K562 (cell line): ENCODE results near the gene DHX32. TPM values are rescaled to one million over a fixed set of nuclear protein-coding genes. Genes with fewer than 3 reads are reported as not detected.

Experiments used
- ATAC-seq: fragments of 200-7000 bp; cut with Tn5 transposase; 3 replicates; pipeline ENCODE4 v1.9.1; 2020; ENCODE audit warnings: moderate library complexity
- BruUV-seq: library from RNA; stranded (reverse); fragments of 400-500 nt; replicated peaks from 2 replicates; lab custom pipeline; 2021; lab: Mats Ljungman, UMichigan
- CTCF ChIA-PET: fragments of 300-600 bp; formaldehyde crosslinking; extraction: SDS; loops from one replicate; lab custom pipeline; 2021; ENCODE audit warnings: low intra/inter-chr PET ratio; lab: Yijun Ruan, JAX
- POLR2A ChIA-PET: fragments of 300-600, 350-650 bp; sonication (Branson Sonifier 250); formaldehyde crosslinking; extraction: SDS; loops from one replicate; lab custom pipeline; 2021; ENCODE audit warnings: antibody characterized with exemption, inconsistent platforms; lab: Yijun Ruan, JAX
- DNase-seq, 4 experiments: peaks; one replicate each; pipeline versions ENCODE4 v3.0.0 to v3.0.0-alpha.2; 2011 to 2018; ENCODE audit warnings: low spot score in 3 of 4, mixed read lengths in 3 of 4; ENCODE audit errors: extremely low read depth in 1 of 4
- FAIRE-seq: peaks from 2 replicates; lab custom pipeline; 2011; peaks lifted over from hg19 to GRCh38; lab: Jason Lieb, UNC
- H2AFZ ChIP-seq: 2 replicates; pipeline ENCODE4 v1.6.0; 2011; ENCODE audit warnings: low read depth, low read length, control low read depth, inconsistent platforms
- H3K27ac ChIP-seq: fragments of 200-600 bp; 3 replicates; pipeline ENCODE4 v1.8.0; 2011; ENCODE audit warnings: low read depth, mild to moderate bottlenecking, control low read depth, inconsistent platforms, low read length, moderate library complexity, mixed read lengths; ENCODE audit errors: extremely low read depth
- H3K27me3 ChIP-seq, 2 experiments: fragments of 300-600 bp in 1 of 2; 2 replicates in 1 of 2; 3 replicates in 1 of 2; pipeline versions ENCODE4 v1.6.0 to v1.8.0; 2011; ENCODE audit warnings: inconsistent platforms in 2 of 2, low read length in 2 of 2, mild to moderate bottlenecking in 1 of 2, mixed read lengths in 1 of 2, moderate library complexity in 1 of 2; ENCODE audit not compliant: control insufficient read depth in 2 of 2, insufficient read depth in 2 of 2
- H3K36me3 ChIP-seq: fragments of 300-600 bp; 3 replicates; pipeline ENCODE4 v1.8.0; 2011; ENCODE audit warnings: mild to moderate bottlenecking, low read length, inconsistent platforms; ENCODE audit not compliant: control insufficient read depth, insufficient read depth
- H3K4me1 ChIP-seq, 2 experiments: fragments of 200-600 bp in 1 of 2; replicated peaks in 1 of 2; 2 replicates in 1 of 2; 3 replicates in 1 of 2; pipeline versions ENCODE4 v1.5.1 to v1.8.0; 2011; ENCODE audit warnings: inconsistent platforms in 2 of 2, low read length in 2 of 2, mild to moderate bottlenecking in 1 of 2, mixed read lengths in 1 of 2, moderate library complexity in 1 of 2; ENCODE audit not compliant: control insufficient read depth in 2 of 2, insufficient read depth in 2 of 2
- H3K4me2 ChIP-seq: 2 replicates; pipeline ENCODE4 v1.6.1; 2011; ENCODE audit warnings: low read length, control low read depth, inconsistent platforms, mixed read lengths; ENCODE audit not compliant: insufficient read depth
- H3K4me3 ChIP-seq: fragments of 200-600 bp; sonication (generic), shearing (Covaris generic); 2 replicates; pipeline ENCODE4 v1.5.1; 2016; ENCODE audit warnings: control low read depth, inconsistent platforms
- H3K79me2 ChIP-seq: fragments of 200-600 bp; 3 replicates; pipeline ENCODE4 v1.8.0; 2011; ENCODE audit warnings: low read length, inconsistent platforms; ENCODE audit not compliant: control insufficient read depth, insufficient read depth
- H3K9ac ChIP-seq, 2 experiments: 2 replicates each; pipeline versions ENCODE4 v1.6.0 to v1.6.1; 2011; ENCODE audit warnings: low read depth in 2 of 2, low read length in 2 of 2, control low read depth in 1 of 2, inconsistent platforms in 1 of 2, mild to moderate bottlenecking in 1 of 2, mixed read lengths in 1 of 2; ENCODE audit not compliant: insufficient read depth in 1 of 2
- H3K9me1 ChIP-seq: one replicate; pipeline ENCODE4 v1.6.0; 2011; ENCODE audit warnings: inconsistent platforms, mild to moderate bottlenecking, low read length, moderate library complexity; ENCODE audit not compliant: control insufficient read depth, insufficient read depth
- H3K9me3 ChIP-seq: replicated peaks from 2 replicates; pipeline ENCODE4 v1.5.1; 2011; ENCODE audit warnings: low read depth, low read length, inconsistent platforms; ENCODE audit not compliant: control insufficient read depth, insufficient read depth
- H4K20me1 ChIP-seq: replicated peaks from 2 replicates; pipeline ENCODE4 v1.6.1; 2011; ENCODE audit warnings: low read length, inconsistent platforms, mixed read lengths; ENCODE audit not compliant: control insufficient read depth, insufficient read depth
- BACH1 ChIP-seq: fragments of 200-800 bp; sonication (Bioruptor generic); IDR thresholded peaks from 2 replicates; pipeline ENCODE4 v1.6.1; 2016; ENCODE audit warnings: missing genetic modification characterization, missing compliant biosample characterization
- CC2D1A ChIP-seq: fragments of 450-650 bp; IDR thresholded peaks from 2 replicates; pipeline ENCODE4 v1.6.1; 2017; ENCODE audit warnings: mild to moderate bottlenecking
- CCAR2 ChIP-seq: fragments of 200-400 bp; formaldehyde crosslinking; IDR thresholded peaks from 2 replicates; pipeline ENCODE4 v1.6.1; 2017; ENCODE audit warnings: mild to moderate bottlenecking, low read depth, low read length
- FUS ChIP-seq: fragments of 200-400 bp; formaldehyde crosslinking; optimal IDR thresholded peaks from 2 replicates; pipeline ENCODE3; 2017; ENCODE audit warnings: low read depth, low read length
- KDM2B ChIP-seq: fragments of 250-450 bp; sonication (Bioruptor Pico); IDR thresholded peaks from 2 replicates; pipeline ENCODE4 v1.8.0; 2021; ENCODE audit warnings: mild to moderate bottlenecking, moderate library complexity
- KLF16 ChIP-seq: IDR thresholded peaks from 2 replicates; pipeline ENCODE4 v1.6.1; 2016; ENCODE audit warnings: antibody characterized with exemption
- MCM7 ChIP-seq, 2 experiments: fragments of 450-650 bp; IDR thresholded peaks; 2 replicates each; pipeline ENCODE4 v1.6.1; 2016 to 2018
- MTA3 ChIP-seq: fragments of 450-650 bp; formaldehyde crosslinking; IDR thresholded peaks from 2 replicates; pipeline ENCODE4 v1.6.1; 2017; ENCODE audit warnings: mild to moderate bottlenecking, borderline replicate concordance
- NFIC ChIP-seq: fragments of 450-650 bp; IDR thresholded peaks from 2 replicates; pipeline ENCODE4 v1.6.1; 2017; ENCODE audit warnings: mild to moderate bottlenecking, inconsistent platforms
- POLR2A ChIP-seq: fragments of 450-650 bp; conservative IDR thresholded peaks from 2 replicates; pipeline ENCODE4 v1.6.1; 2016
- RBFOX2 ChIP-seq: fragments of 200-400 bp; formaldehyde crosslinking; IDR thresholded peaks from 2 replicates; pipeline ENCODE4 v1.6.1; 2017; ENCODE audit warnings: low read depth, mild to moderate bottlenecking, low read length, moderate library complexity
- TRIM24 ChIP-seq, 2 experiments: fragments of 450-650 bp; IDR thresholded peaks; 2 replicates each; pipeline ENCODE4 v1.6.1; 2016
- ZNF140 ChIP-seq: fragments of 250-450 bp; sonication (Bioruptor Pico); IDR thresholded peaks from 2 replicates; pipeline ENCODE4 v1.8.0; 2021; ENCODE audit warnings: moderate library complexity, mild to moderate bottlenecking, inconsistent platforms
- ZNF436 ChIP-seq: fragments of 250-450, 450-650 bp; sonication (Bioruptor Pico); formaldehyde crosslinking; IDR thresholded peaks from 2 replicates; pipeline ENCODE4 v1.7.0; 2020; ENCODE audit warnings: mild to moderate bottlenecking
- ZNF586 ChIP-seq: fragments of 450-650 bp; formaldehyde crosslinking; conservative IDR thresholded peaks from 2 replicates; pipeline ENCODE4 v1.4.0; 2020; ENCODE audit warnings: mild to moderate bottlenecking, moderate library complexity
- ZNF644 ChIP-seq: fragments of 200-800 bp; sonication (Bioruptor generic); IDR thresholded peaks from 2 replicates; pipeline ENCODE4 v1.6.1; 2016; ENCODE audit warnings: low read depth, missing genetic modification characterization, missing compliant biosample characterization
- ZNF76 ChIP-seq: fragments of 250-450 bp; sonication (Bioruptor Pico); IDR thresholded peaks from 2 replicates; pipeline ENCODE4 v1.4.0; 2020; ENCODE audit warnings: mild to moderate bottlenecking, moderate library complexity, borderline replicate concordance
- WGBS: fragments of 100-300 bp; shearing (Covaris generic); methylation state at CpG from one replicate; pipeline ENCODE4 v1.1.6; 2016; ENCODE audit warnings: low coverage, mixed read lengths; ENCODE audit not compliant: insufficient coverage; ENCODE audit errors: missing lambda C conversion rate; 5-methylcytosine and 5-hydroxymethylcytosine counted together
- in situ Hi-C: fragments of 300-500 bp; cut with MboI; formaldehyde crosslinking; loops from 4 replicates; pipeline ENCODE4 v1.15.0; 2018; ENCODE audit warnings: inconsistent platforms, mixed read lengths
- intact Hi-C: fragments of 100-400 bp; cut with micrococcal nuclease; formaldehyde crosslinking; loops from 2 replicates; pipeline ENCODE4 v1.14.2; 2022
- polyA plus RNA-seq, 8 experiments: library from polyadenylated mRNA; depleted of rRNA in 4 of 8; stranded (reverse) in 5 of 8; unstranded in 3 of 8; fragments of >200 nt; fragmentation: Nextera tagmentation in 2 of 8; fragmentation: Illumina TruSeq in 1 of 8; extraction: Ambion mirVana in 2 of 8; extraction: Trizol in 1 of 8; gene quantifications; 2 replicates each; pipeline versions ENCODE4 v1.2.1 to v1.2.3, GENCODE V29; 2011 to 2014; ENCODE audit warnings: inconsistent platforms in 1 of 8, missing spikeins in 1 of 8
- total RNA-seq, 7 experiments: library from RNA; depleted of rRNA in 6 of 7; stranded (reverse); fragments of >200 nt in 6 of 7; fragmentation: Illumina TruSeq in 2 of 7; extraction: Trizol in 2 of 7; gene quantifications; 2 replicates each; pipeline versions ENCODE4 v1.2.1 to v1.2.3, GENCODE V29; 2011 to 2021; ENCODE audit warnings: low replicate concordance in 1 of 7
- TF ChIP-seq, protein P1 (sequence below), 2 experiments: fragments of 200-800 bp in 1 of 2; sonication (Bioruptor generic) in 1 of 2; sonication (generic) in 1 of 2; formaldehyde crosslinking in 1 of 2; IDR thresholded peaks in 1 of 2; conservative IDR thresholded peaks in 1 of 2; 2 replicates each; pipeline versions ENCODE4 v1.5.0 to v1.6.1; 2016 to 2020; ENCODE audit warnings: missing compliant biosample characterization in 1 of 2, missing genetic modification characterization in 1 of 2, missing genetic modification reagents in 1 of 2
- TF ChIP-seq, protein P2 (sequence below): sonication (generic); formaldehyde crosslinking; IDR thresholded peaks from 2 replicates; pipeline ENCODE4 v1.8.1; 2023; ENCODE audit warnings: mild to moderate bottlenecking, missing genetic modification reagents

The DHX32 gene
- total and polyA plus RNA-seq, 9 of the 15 experiments (the other 6 are each of a cell fraction or from before 2014, with no cell fraction given), result 5.8 to 23.5 (median 17.5) TPM

DNA sequence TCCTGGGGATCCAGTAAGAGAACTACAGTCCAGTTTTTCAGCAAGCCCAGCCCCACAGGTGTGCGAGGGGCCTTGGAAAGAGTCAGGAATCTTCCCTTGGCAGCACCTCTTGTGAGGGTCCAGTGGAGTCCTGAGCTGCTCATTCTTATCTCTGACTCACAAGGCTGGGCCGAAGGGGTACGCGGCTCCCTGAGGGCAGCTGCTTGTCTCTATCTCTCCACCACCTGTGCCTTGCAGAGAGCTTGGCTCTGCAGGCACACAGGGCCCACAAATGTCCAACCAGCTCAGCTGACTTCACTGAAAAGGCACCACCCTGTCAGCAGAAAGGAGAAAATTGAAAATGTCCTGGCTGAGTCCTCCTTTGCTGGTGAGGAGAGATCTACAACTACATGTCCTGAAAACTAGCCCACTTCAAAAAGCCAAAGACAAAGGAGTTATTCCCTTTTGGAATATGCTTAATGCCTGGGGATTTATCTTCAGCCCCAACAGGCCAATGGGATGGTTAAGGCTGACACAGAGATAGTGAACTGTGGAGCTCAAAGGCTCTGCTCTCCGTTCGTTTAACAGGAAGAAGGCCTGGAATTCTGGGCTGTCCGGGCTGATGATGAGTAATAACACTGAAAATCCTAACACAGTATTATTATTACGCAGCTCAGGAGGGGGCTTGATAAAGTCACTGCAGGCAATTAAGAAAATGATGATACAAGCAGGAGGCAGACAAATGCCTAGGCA, 81.5 kb downstream of the DHX32 start (continued):
- TF ChIP-seq, protein P1, sequence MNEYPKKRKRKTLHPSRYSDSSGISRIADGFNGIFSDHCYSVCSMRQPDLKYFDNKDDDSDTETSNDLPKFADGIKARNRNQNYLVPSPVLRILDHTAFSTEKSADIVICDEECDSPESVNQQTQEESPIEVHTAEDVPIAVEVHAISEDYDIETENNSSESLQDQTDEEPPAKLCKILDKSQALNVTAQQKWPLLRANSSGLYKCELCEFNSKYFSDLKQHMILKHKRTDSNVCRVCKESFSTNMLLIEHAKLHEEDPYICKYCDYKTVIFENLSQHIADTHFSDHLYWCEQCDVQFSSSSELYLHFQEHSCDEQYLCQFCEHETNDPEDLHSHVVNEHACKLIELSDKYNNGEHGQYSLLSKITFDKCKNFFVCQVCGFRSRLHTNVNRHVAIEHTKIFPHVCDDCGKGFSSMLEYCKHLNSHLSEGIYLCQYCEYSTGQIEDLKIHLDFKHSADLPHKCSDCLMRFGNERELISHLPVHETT (CRISPR knock-in tag; conservative IDR thresholded peaks at IDR 0.05 in 1 of 2, IDR thresholded peaks at IDR 0.05 in 1 of 2), result no peak
- TF ChIP-seq TRIM24 (IDR thresholded peaks at IDR 0.05) (peak in 1 of 2 experiments; percentile 20; a peak in 1 of 4 replicates), ZNF644 (tag) (no peak), NFIC (peak; percentile 10; the same call in 1 of the 2 replicates), ZNF76 (CRISPR knock-in tag) (no peak), FUS (no peak)
- TF ChIP-seq, all 486 proteins: peak for 8

DNA sequence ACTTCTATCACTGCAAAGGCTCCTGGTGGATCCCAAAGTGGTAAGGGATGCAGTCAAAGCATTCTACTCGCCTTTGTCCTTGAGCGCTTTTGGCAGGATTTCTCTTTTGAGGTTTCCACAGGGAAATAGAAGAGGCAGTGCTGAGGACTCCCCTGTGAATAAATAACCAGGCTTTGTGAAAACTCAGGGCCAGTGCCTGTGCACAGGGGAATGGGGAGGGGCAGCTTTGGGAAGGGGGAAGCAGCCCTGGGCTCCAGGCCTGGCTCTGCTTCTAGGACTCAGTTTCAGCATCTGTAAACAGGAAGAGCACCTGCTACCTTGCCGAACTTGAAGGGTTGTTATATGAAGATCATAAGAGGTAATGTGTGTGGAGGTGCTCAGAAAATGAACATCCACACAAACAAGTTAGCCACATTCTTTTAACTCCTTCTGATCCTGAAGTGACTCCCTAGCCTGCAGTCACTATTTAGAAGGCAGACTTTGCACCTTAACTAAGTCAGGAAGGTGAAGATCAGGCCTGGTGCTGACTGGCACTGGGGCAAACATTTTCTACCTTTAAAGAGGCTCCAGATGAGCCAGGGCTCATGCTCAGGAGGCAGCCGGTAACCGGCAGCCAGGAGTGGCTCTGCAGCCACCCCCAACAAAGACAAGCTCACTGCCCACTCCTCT, 83.0 kb downstream of the DHX32 start:
- no peaks in the 10 kb centered on the region for H3K79me2 ChIP-seq
- in situ Hi-C loops, result no loop called here
- no peaks in the 10 kb centered on the region; the same call in 1 of the 2 replicates for H4K20me1 ChIP-seq
- WGBS, result 47% methylated on average over 5 of the region's 5 CpGs
- CTCF ChIA-PET, result no interaction called here
- no peak for ATAC-seq
- no peaks in the 10 kb centered on the region for H3K9me3 ChIP-seq
- no peak overlapping the region for H3K9ac ChIP-seq
- no peaks in the 10 kb centered on the region for H3K9me1 ChIP-seq
- H3K4me1 ChIP-seq, result peaks cover 0 to 4% of the 10 kb centered on the region in 2 experiments; a peak in 2 of 5 replicates
- peaks cover 25% of the 10 kb centered on the region; the same call in 2 of the 3 replicates for H3K36me3 ChIP-seq
- BruUV-seq, result no TSS peak
- no peak for FAIRE-seq
- H2AFZ ChIP-seq, result no peak overlapping the region
- no peak overlapping the region for H3K4me2 ChIP-seq
- DNase-seq, result no peak
- H3K27me3 ChIP-seq, result no peaks in the 10 kb centered on the region
- intact Hi-C loops, result no loop called here
- POLR2A ChIA-PET, result interaction anchor here (0.5 to 0.8 kb wide), 2 partner anchors 9 kb away, joined by 3 read pairs; no protein-coding TSS in a partner anchor
- H3K27ac ChIP-seq, result no peak overlapping the region
- no peak overlapping the region for H3K4me3 ChIP-seq
- TF ChIP-seq MCM7 (IDR thresholded peaks at IDR 0.05) (no peak), KDM2B (no peak), ZNF436 (CRISPR knock-in tag) (no peak), ZNF140 (no peak), CCAR2 (no peak), POLR2A (no peak), BACH1 (no peak), MTA3 (no peak), KLF16 (no peak), RBFOX2 (no peak), CC2D1A (no peak), ZNF586 (CRISPR knock-in tag) (no peak)
- TF ChIP-seq, protein P2, sequence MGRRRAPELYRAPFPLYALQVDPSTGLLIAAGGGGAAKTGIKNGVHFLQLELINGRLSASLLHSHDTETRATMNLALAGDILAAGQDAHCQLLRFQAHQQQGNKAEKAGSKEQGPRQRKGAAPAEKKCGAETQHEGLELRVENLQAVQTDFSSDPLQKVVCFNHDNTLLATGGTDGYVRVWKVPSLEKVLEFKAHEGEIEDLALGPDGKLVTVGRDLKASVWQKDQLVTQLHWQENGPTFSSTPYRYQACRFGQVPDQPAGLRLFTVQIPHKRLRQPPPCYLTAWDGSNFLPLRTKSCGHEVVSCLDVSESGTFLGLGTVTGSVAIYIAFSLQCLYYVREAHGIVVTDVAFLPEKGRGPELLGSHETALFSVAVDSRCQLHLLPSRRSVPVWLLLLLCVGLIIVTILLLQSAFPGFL (CRISPR knock-in tag), result no peak
